NCI-H2171 (cell line): ENCODE data around the gene CERCAM.
"Not testable (repeated sequence)": the region's sequence is repeated elsewhere in the genome, so short reads cannot be mapped to it uniquely, and the experiment has no call there.

ENCODE experiments used
- DNase-seq: peaks from one replicate; lab custom pipeline; 2025; lab: John Stamatoyannopoulos, UW

CERCAM gene

GRCh38 chr9:128419061-128419925, 1.4 kb upstream of the CERCAM start:
- DNase-seq: peak; percentile 90

GRCh38 chr9:128420060-128420650, 502 bp upstream of the CERCAM start:
- DNase-seq: peak; percentile 51

- DNase-seq: no peak
Observed at GRCh38 chr9:128421482-128421996, 882 bp downstream of the CERCAM start.

- DNase-seq: not testable (repeated sequence)
Observed at GRCh38 chr9:128422022-128422782, 1.5 kb downstream of the CERCAM start.

GRCh38 chr9:128422783-128423150, 2.1 kb downstream of the CERCAM start:
- no peak for DNase-seq

- not testable (repeated sequence) for DNase-seq
Observed at GRCh38 chr9:128423356-128423755, 2.7 kb downstream of the CERCAM start.

- no peak for DNase-seq
Observed at GRCh38 chr9:128424268-128424780, 3.7 kb downstream of the CERCAM start.

GRCh38 chr9:128428644-128429512, 8.2 kb downstream of the CERCAM start:
- DNase-seq: no peak

GRCh38 chr9:128429513-128430086, 8.9 kb downstream of the CERCAM start:
- peak; percentile 95 for DNase-seq

GRCh38 chr9:128431207-128431606, 10.6 kb downstream of the CERCAM start:
- DNase-seq: no peak

- DNase-seq: no peak
Observed at GRCh38 chr9:128434340-128434739, 13.7 kb downstream of the CERCAM start.

- no peak for DNase-seq
Observed at GRCh38 chr9:128435611-128436010, 15.0 kb downstream of the CERCAM start.

GRCh38 chr9:128438343-128439109, 17.9 kb downstream of the CERCAM start:
- peak; percentile 86 for DNase-seq

GRCh38 chr9:128439273-128439672, 18.6 kb downstream of the CERCAM start:
- peak; percentile 72 for DNase-seq

- DNase-seq: no peak
Observed at GRCh38 chr9:128442150-128442549, 21.5 kb downstream of the CERCAM start.

GRCh38 chr9:128446505-128446904, 25.8 kb downstream of the CERCAM start:
- DNase-seq: not testable (repeated sequence)

- DNase-seq: no peak
Observed at GRCh38 chr9:128448746-128449145, 28.1 kb downstream of the CERCAM start.

- no peak for DNase-seq
Observed at GRCh38 chr9:128454991-128455390, 34.3 kb downstream of the CERCAM start.

GRCh38 chr9:128455849-128456612, 35.4 kb downstream of the CERCAM start, which contains the start of gene ODF2:
ODF2 (plus strand) TSS chr9:128456006; CDS start chr9:128456092, 86 bp downstream.
- DNase-seq: peak; percentile 100
